ENCODE measurements around the gene SF1. TPM values are rescaled to one million over a fixed set of nuclear protein-coding genes. Genes with fewer than 3 reads are reported as not detected.

Gene SF1
- total and polyA plus RNA-seq, 2 of the 4 experiments (the other 2 are of a cell fraction), result 56.8 to 88.0 TPM

DNA sequence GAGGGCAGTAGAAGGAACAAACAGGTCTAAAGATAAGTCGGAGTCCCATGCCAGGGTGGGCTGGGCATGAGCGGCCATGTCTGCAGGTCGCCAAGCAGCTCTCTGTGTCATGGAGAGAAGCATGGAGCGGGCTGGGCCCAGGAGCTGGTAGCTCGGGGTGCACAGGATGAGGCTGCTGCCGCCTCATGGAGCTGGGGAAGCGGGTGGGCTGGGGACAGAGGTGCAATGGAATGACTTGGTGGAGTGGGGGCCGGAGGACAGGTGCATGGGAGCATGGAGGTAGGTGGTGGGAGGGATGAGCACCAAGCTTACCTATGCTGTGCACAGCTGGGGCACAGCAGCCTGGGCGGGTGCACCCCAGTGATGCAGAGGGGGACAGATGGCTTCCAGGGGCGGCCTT lies 58.9 kb downstream of the SF1 start:
- H2AK5ac ChIP-seq (ENCODE audit: low read depth, low read length), result no peak overlapping the region
- dilution Hi-C loops (cut with HindIII; ENCODE audit: low sequenced_read_pairs, unreplicated experiment), result no loop called here
- H4K8ac ChIP-seq (ENCODE audit: low read depth in 2 of 2, low read length in 2 of 2), result no peak overlapping the region
- no peaks in the 10 kb centered on the region for H3K4me1 ChIP-seq (ENCODE audit: control insufficient read depth, insufficient read depth, low read length)
- WGBS, 2 experiments (ENCODE audit: extremely low coverage in 2 of 2, insufficient read length in 1 of 2), result 75% methylated on average over 2 of the region's 10 CpGs; no CpG with 5 or more reads in 1 of the 2 experiments
- no peak overlapping the region for H3K23ac ChIP-seq (ENCODE audit: low read depth, low read length)
- no peak for DNase-seq
- no peak overlapping the region for H4K91ac ChIP-seq (ENCODE audit: insufficient read depth, low read depth, low read length)
- H4K5ac ChIP-seq (ENCODE audit: low read depth, low read length), result no peak overlapping the region
- H2BK120ac ChIP-seq (ENCODE audit: low read depth, low read length), result no peak overlapping the region
- ChIA-PET POLR2A (ENCODE audit: unreplicated experiment) (no interaction called here), CTCF (interaction anchor here (1.3 kb wide), 1 partner anchor 31 kb away, joined by 5 read pairs; no protein-coding TSS in a partner anchor)
- no peaks in the 10 kb centered on the region for H4K20me1 ChIP-seq (ENCODE audit: insufficient read depth, low read length)
- H2BK15ac ChIP-seq (ENCODE audit: low read depth, low read length), result no peak overlapping the region
- no peak overlapping the region for H3K4ac ChIP-seq (ENCODE audit: low read depth, low read length)
- H3K56ac ChIP-seq (ENCODE audit: extremely low read depth, insufficient read depth, low read length), result no peak overlapping the region
- no peak overlapping the region for H3K18ac ChIP-seq (ENCODE audit: low read depth, low read length)
- H3K9me1 ChIP-seq (ENCODE audit: insufficient read depth, low read length), result no peaks in the 10 kb centered on the region
- no peak overlapping the region for H2AK9ac ChIP-seq (replicated peaks; ENCODE audit: low read depth, low read length, poor library complexity)
- TF ChIP-seq BHLHE40 (IDR thresholded peaks at IDR 0.05; ENCODE audit: low read depth, low read length) (no peak), CTCF (conservative IDR thresholded peaks at IDR 0.05; ENCODE audit: low read depth, low read length) (no peak), RCOR1 (IDR thresholded peaks at IDR 0.05; ENCODE audit: insufficient replicate concordance, low read length) (no peak), CHD1 (IDR thresholded peaks at IDR 0.05; ENCODE audit: low read depth, low read length) (no peak), NFE2L2 (IDR thresholded peaks at IDR 0.05; ENCODE audit: low read depth, low read length) (no peak), SMC3 (IDR thresholded peaks at IDR 0.05; ENCODE audit: low read depth, low read length) (no peak), MXI1 (IDR thresholded peaks at IDR 0.05; ENCODE audit: borderline replicate concordance, low read depth, low read length) (no peak), RAD21 (IDR thresholded peaks at IDR 0.05; ENCODE audit: low read length) (no peak), FOS (IDR thresholded peaks at IDR 0.05; ENCODE audit: low read depth, low read length) (no peak), MAFK (IDR thresholded peaks at IDR 0.05; ENCODE audit: low read depth, low read length) (no peak), MAZ (IDR thresholded peaks at IDR 0.05; ENCODE audit: borderline replicate concordance, low read depth, low read length) (no peak), POLR2A (IDR thresholded peaks at IDR 0.05; ENCODE audit: low read depth, low read length) (no peak)
- TF ChIP-seq, protein P1, sequence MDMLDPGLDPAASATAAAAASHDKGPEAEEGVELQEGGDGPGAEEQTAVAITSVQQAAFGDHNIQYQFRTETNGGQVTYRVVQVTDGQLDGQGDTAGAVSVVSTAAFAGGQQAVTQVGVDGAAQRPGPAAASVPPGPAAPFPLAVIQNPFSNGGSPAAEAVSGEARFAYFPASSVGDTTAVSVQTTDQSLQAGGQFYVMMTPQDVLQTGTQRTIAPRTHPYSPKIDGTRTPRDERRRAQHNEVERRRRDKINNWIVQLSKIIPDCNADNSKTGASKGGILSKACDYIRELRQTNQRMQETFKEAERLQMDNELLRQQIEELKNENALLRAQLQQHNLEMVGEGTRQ (IDR thresholded peaks at IDR 0.05; ENCODE audit: low read depth, low read length), result no peak
- TF ChIP-seq, protein P2, sequence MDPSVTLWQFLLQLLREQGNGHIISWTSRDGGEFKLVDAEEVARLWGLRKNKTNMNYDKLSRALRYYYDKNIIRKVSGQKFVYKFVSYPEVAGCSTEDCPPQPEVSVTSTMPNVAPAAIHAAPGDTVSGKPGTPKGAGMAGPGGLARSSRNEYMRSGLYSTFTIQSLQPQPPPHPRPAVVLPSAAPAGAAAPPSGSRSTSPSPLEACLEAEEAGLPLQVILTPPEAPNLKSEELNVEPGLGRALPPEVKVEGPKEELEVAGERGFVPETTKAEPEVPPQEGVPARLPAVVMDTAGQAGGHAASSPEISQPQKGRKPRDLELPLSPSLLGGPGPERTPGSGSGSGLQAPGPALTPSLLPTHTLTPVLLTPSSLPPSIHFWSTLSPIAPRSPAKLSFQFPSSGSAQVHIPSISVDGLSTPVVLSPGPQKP (IDR thresholded peaks at IDR 0.05; ENCODE audit: borderline replicate concordance, low read depth, low read length), result no peak
- H2AFZ ChIP-seq (replicated peaks; ENCODE audit: low read length, poor library complexity), result no peak overlapping the region
- H3K27me3 ChIP-seq (ENCODE audit: control insufficient read depth, insufficient read depth, low read length), result peaks cover 80% of the 10 kb centered on the region
- no peak overlapping the region for H3K4me3 ChIP-seq (ENCODE audit: insufficient read depth, low read depth, low read length)
- no peaks in the 10 kb centered on the region for H3K9me3 ChIP-seq (ENCODE audit: control insufficient read depth, insufficient read depth, low read length)
- no peak overlapping the region for H2BK5ac ChIP-seq (ENCODE audit: low read depth, low read length, poor library complexity, severe bottlenecking)
- intact Hi-C loops (cut with micrococcal nuclease), result no loop called here
- in situ Hi-C loops (cut with MboI; ENCODE audit: low sequenced_read_pairs), result no loop called here
- no peak for ATAC-seq (ENCODE audit: low read depth)
- H3K4me2 ChIP-seq (ENCODE audit: low read depth, low read length), result no peak overlapping the region
- no peak overlapping the region for H3K27ac ChIP-seq (ENCODE audit: insufficient read depth, low read length)
- no TSS peak for BruUV-seq (replicated peaks)
- no peak overlapping the region for H2BK20ac ChIP-seq (ENCODE audit: low read depth, low read length)
- H3K36me3 ChIP-seq (ENCODE audit: control insufficient read depth, insufficient read depth, low read length), result no peaks in the 10 kb centered on the region
- H3K14ac ChIP-seq (replicated peaks; ENCODE audit: low read depth, low read length), result no peak overlapping the region
- H3K79me1 ChIP-seq (ENCODE audit: low read depth in 1 of 2, low read length in 2 of 2), result no peaks in the 10 kb centered on the region
- no peak overlapping the region for H3K9ac ChIP-seq (ENCODE audit: low read depth, low read length)
